Esophagus squamous epithelium (tissue), 4 donors: ENCODE data around the gene DNAI2.

ENCODE experiments used
- CTCF ChIP-seq, 6 experiments: fragments of 450-650 bp in 4 of 6; fragments of 200-600 bp in 2 of 6; sonication (generic) in 2 of 6; IDR thresholded peaks; one replicate each; pipeline ENCODE4 v1.5.1; 2016 to 2019; ENCODE audit warnings: antibody characterized with exemption in 6 of 6, mild to moderate bottlenecking in 4 of 6, moderate library complexity in 4 of 6
- POLR2A ChIP-seq, 4 donors: fragments of 450-650 bp; IDR thresholded peaks; one replicate each; pipeline ENCODE4 v1.6.1; 2017; ENCODE audit warnings: antibody characterized with exemption in 4 of 4, mild to moderate bottlenecking in 4 of 4, moderate library complexity in 3 of 4

DNA sequence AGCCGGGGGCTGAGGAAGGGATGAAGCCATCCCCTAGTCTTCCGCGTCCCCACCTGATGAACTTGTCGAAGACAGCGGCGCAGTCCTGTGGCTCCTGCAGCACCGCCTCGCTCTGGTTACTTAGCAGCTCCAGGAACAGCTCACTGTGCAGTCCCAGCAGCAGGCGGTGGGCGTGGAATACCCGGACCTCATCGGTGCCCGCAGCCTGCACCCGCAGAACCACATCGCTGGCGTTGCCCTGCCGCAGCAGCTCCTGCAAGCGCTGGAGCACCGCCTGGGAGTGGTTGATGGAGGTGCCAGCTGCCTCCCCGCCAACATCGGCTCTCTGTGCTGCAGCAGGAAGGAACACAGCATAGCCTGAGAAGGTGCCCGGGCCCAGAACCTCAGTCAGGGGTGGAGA, 85.9 kb downstream of the DNAI2 start:
- no peak for TF ChIP-seq CTCF (IDR thresholded peaks at IDR 0.05)
- TF ChIP-seq POLR2A (IDR thresholded peaks at IDR 0.05), result no peak
